ACC112 (cell line): ENCODE measurements around the gene KCNJ10.
A peak's percentile ranks its signal among the peaks of the same experiment; 100 is the strongest.

Experiments
- H2AFZ ChIP-seq: fragments of 200-600 bp; sonication (generic); one replicate; pipeline ENCODE4 v1.6.0; 2017; ENCODE audit warnings: antibody characterized with exemption, low read length; ENCODE audit not compliant: unreplicated experiment
- H3K27ac ChIP-seq: fragments of 200-600 bp; sonication (generic); 2 replicates; pipeline ENCODE4 v1.5.1; 2014; ENCODE audit warnings: low read depth, mild to moderate bottlenecking, antibody characterized with exemption, low read length, moderate library complexity
- H3K27me3 ChIP-seq: fragments of 200-600 bp; sonication (generic); 2 replicates; pipeline ENCODE4 v1.6.1; 2014; ENCODE audit warnings: mild to moderate bottlenecking, antibody characterized with exemption, low read length, moderate library complexity, mixed read lengths; ENCODE audit not compliant: insufficient read depth
- H3K36me3 ChIP-seq: fragments of 200-600 bp; sonication (generic); 2 replicates; pipeline ENCODE4 v1.6.1; 2016; ENCODE audit warnings: mild to moderate bottlenecking, antibody characterized with exemption, low read length, moderate library complexity, mixed read lengths; ENCODE audit not compliant: insufficient read depth
- H3K4me1 ChIP-seq: fragments of 200-600 bp; sonication (generic); one replicate; pipeline ENCODE4 v1.6.1; 2016; ENCODE audit warnings: low read length, mixed read lengths; ENCODE audit not compliant: insufficient read depth, unreplicated experiment, control insufficient read depth
- H3K4me3 ChIP-seq: fragments of 200-600 bp; sonication (generic); 2 replicates; pipeline ENCODE4 v1.5.1; 2014; ENCODE audit warnings: mild to moderate bottlenecking, low read depth, low read length
- H3K79me2 ChIP-seq: fragments of 200-600 bp; sonication (generic); one replicate; pipeline ENCODE4 v1.6.0; 2016; ENCODE audit warnings: low read length; ENCODE audit not compliant: control insufficient read depth, unreplicated experiment, insufficient read depth

KCNJ10 gene

DNA sequence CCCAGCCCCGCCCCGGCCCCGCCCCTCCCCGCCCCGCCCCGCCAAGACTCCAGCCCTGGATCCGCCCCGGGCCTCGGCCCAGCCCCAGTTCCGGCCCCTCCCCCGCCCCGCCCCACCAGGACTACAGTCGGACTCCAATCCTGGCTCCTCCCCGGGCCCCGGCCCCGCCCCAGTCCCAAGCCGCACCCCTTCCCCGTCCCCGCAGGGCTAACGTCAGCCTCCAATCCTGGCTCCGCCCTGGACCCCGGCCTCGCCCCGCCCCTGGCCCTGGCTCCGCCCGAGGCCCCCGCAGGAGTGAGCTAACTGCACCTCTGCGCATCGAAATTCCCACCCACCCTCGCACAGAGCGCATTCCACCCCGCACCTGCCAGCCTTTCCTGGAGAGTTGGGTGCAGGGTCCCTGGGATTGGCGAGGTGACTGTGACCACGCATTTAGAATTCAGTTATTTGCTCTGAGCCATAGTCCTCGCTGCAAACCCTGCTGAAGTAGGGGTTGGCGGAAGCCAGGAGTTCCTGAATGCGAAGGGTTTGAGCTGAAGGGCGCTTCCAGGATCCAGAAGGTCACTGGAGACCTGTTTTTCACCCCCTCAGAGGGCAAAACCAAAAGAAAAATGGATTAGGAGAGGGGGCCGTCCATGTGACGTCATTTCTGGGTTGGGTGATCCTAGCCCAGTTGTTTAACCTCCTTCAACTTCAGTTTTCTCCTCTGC is 29.0 kb upstream of the KCNJ10 start:
- Histone ChIP-seq H2AFZ (peak overlapping the region; percentile 99), H3K27ac (no peak overlapping the region), H3K79me2 (no peaks in the 10 kb centered on the region), H3K4me3 (peak overlapping the region; percentile 89), H3K4me1 (peaks cover 11% of the 10 kb centered on the region), H3K36me3 (no peaks in the 10 kb centered on the region), H3K27me3 (no peaks in the 10 kb centered on the region)

DNA sequence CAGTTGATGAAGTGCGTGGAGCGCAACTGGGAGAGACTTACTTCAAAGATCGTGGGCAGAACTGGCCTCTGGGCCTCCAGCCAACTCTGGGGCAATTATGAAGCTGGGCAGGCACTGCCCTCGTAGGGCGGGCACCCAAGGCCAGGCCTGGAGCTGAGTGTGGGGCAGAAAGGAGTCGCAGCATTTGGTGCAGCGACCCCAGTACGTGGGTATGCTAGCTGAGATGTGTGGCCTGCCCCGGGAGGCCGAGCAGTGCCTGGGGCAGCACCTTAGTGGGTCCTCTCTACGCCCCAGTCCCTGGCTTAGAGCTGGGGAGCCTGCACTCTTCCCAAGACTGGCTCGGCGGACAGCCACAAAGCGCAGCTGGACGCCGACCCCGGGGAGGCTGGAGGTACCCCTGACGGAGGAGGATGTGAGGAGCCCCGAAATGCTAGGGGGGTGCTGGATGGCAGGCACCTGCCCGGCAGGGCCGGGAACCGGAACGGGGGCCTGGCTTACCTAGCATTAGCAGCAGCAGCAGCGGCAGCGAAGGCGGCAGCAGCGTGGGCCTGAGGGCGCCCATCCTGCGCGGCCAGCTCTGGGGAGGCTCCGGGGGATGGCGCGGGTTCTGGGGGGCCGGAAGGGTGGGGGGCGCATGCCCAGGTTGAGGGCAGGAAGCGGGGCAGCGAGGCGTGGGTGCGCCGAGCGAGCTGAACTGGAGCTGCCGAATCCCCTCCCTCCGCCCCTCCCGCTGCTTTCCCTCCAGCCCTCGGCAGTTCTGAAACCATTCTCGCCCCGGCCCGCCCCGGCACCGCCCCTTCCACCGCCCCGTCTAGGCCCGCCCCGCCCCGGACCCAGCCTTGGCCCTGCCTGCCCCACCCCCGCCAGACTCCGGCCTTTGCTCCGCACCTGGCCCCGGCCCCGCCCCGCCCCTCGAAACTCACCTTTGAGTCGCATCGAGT is 28.2 kb upstream of the KCNJ10 start, which contains the start of gene IGSF8:
Gene IGSF8, minus strand, starts transcription at position 709 of the 941 bp plus-strand sequence. Its CDS starts 147 bp downstream, at position 562.
- Histone ChIP-seq H2AFZ (peak within 1 kb of the TSS; percentile 99), H3K4me3 (peak within 1 kb of the TSS; percentile 89), H3K79me2 (no peaks in the 10 kb centered on the region), H3K36me3 (no peaks in the 10 kb centered on the region), H3K27me3 (no peaks in the 10 kb centered on the region), H3K4me1 (peaks cover 11% of the 10 kb centered on the region), H3K27ac (no peak within 1 kb of the TSS)

DNA sequence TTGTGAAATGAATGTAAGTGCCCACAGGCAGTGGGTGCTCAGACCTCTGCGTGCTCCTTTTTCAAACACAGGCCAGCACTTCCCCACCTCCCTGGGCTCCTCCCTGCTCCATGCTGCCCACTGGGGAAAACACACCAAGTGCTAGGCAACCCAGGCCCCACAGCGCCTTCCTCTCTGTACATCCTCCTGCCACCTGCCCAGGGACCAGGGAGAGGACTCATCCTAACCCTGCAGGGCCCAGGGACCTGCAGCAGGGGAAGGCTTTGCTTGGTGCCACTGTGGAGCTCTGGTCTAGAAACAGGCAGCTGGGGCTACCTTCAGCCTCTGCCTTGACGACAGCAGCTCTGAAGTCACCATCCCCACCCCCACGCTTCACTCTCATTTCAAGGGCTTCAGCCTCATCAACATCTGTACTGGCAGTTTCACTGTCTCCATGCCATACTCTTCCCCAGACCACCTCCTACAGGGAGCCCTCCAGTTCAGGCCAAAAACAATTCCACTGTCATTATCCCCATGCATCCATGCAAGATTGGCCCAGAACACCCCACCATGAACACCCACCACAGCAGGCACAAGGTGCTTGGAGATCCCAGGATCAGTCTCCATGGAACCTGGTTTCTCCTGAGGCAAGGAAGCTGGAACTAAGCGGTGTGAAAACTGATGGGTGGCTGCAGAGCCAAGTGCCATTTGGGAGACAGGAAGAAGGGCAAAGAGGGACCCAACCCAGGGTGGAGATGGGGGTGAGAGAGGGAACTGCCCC is 27.4 kb upstream of the KCNJ10 start:
- no peaks in the 10 kb centered on the region for H3K36me3 ChIP-seq
- no peaks in the 10 kb centered on the region for H3K27me3 ChIP-seq
- H3K4me1 ChIP-seq = peaks cover 11% of the 10 kb centered on the region
- H3K79me2 ChIP-seq = no peaks in the 10 kb centered on the region
- H3K4me3 ChIP-seq = peak overlapping the region; percentile 86
- no peak overlapping the region for H2AFZ ChIP-seq
- no peak overlapping the region for H3K27ac ChIP-seq

DNA sequence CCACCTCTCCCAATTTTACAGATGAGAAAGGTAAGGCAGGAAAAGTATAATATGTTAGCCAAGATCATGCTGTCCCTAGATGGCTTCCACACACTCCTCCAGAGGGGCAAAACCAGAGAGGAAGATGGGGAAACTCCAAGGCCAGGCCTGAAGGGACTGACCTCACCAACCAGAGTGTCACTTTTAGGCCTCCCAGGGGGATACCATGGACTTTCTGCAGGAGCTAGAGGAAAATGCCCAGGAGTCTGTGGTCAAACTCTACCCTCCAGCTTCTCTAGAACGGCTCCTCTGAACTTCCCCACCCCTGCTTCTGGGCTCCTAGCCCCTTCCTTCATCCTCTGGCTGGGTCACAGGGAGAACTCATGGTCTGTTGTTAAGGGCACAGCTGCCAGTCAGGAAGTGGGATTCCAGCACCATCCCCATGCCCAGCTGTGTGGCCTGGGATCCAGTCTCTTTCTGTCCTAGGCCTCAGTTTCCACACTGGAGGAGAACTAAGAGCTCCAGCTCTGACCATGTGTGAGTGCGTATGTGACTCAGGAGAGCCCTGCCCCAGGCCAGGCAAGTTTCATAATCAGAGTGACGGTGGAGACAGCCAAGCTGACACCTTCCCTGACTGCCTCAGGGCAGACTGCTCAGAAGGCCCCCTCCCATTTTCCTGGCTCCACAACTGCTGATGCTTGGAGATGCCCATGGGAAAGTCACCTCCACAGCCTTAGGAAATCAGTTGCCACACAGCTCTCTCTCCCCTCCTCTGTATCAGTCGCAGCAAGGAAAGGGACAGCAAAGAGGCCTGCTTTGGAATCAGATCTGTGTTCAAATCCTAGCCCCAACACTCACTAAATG is 26.5 kb upstream of the KCNJ10 start:
- Histone ChIP-seq H3K4me3 (no peak overlapping the region), H2AFZ (no peak overlapping the region)

DNA sequence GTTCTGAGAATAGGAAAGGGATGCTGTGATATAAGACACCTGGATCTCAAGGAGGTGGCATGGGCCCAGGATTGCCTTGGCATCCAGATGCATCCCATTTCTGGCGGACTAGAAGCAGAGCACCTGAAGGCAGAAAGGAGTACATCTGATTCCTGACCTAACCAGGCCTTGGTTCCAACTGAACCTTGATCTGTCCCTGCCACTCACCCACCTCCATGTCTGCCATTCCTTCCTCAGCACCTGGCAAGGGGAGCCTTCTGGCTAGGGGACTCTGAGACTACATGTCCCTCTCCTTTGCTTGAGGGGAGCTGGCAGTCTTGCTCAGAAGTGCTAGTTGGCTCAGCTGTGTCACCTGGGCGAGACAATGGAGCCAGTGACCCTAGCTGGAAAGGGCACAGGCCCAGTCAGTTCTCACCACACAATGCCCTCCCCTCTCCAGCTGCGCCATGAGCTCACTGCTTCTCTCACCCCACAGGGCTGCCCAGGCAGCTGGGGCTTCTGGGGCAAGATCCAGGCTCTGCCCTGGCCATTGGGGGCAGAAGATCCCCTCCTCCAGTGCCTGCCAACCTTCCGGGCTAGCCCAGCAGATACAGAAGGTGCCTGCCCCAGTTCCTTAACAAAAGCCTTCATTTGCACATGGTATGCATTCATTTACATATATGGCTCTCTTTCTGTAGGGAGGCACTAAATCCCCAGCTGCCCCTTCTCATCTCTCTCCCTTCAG is 25.6 kb upstream of the KCNJ10 start:
- Histone ChIP-seq H3K27ac (no peak overlapping the region), H3K27me3 (no peaks in the 10 kb centered on the region), H3K79me2 (no peaks in the 10 kb centered on the region), H3K36me3 (no peaks in the 10 kb centered on the region), H2AFZ (no peak overlapping the region), H3K4me1 (peaks cover 6% of the 10 kb centered on the region), H3K4me3 (no peak overlapping the region)

More for the DNA sequence above, 26.5 kb upstream of the KCNJ10 start:
- Histone ChIP-seq H3K79me2 (no peaks in the 10 kb centered on the region), H3K4me1 (peaks cover 10% of the 10 kb centered on the region), H3K27ac (no peak overlapping the region), H3K27me3 (no peaks in the 10 kb centered on the region), H3K36me3 (no peaks in the 10 kb centered on the region)

DNA sequence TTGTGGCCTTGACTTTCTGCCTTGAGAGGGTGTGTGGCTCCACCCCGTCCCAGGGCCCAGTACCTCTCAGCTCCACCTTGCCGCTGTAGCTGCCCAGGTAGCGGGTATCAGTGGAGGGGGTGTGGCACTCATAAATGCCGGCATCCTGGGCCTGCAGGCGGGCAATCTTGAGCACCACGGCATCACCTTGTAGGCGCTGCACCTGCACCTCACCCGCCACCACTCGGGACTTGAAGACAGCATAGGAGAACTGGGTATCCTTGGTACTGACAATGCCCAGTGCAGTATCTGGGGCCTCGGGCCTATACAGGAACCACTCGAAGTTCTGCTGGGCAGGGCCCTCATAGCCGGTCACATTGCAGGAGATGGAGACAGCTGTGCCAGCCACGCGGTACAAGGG is 24.8 kb upstream of the KCNJ10 start:
- Histone ChIP-seq H3K27ac (no peak overlapping the region), H3K36me3 (no peaks in the 10 kb centered on the region), H3K27me3 (no peaks in the 10 kb centered on the region), H2AFZ (no peak overlapping the region), H3K4me3 (no peak overlapping the region), H3K79me2 (no peaks in the 10 kb centered on the region), H3K4me1 (peaks cover 6% of the 10 kb centered on the region)

DNA sequence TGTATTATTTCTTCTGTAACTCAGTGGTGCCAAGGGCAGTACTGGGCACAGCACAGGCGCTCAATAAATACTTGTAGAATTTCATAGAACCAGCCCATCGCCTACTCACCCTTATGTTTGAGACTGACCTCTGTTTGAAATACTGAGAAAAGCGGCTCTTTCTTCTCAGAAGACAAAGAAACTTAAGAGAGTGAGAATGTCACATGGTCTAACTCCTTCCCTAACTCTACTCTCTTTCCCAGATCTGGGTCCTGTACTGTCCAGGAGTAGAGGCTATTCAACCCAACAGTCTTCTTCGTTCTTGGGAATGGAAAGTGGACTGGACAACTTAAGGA is 24.3 kb upstream of the KCNJ10 start:
- no peak overlapping the region for H3K27ac ChIP-seq
- no peaks in the 10 kb centered on the region for H3K27me3 ChIP-seq
- no peaks in the 10 kb centered on the region for H3K36me3 ChIP-seq
- H3K4me3 ChIP-seq = no peak overlapping the region
- no peak overlapping the region for H2AFZ ChIP-seq
- H3K4me1 ChIP-seq = peaks cover 6% of the 10 kb centered on the region
- H3K79me2 ChIP-seq = no peaks in the 10 kb centered on the region

DNA sequence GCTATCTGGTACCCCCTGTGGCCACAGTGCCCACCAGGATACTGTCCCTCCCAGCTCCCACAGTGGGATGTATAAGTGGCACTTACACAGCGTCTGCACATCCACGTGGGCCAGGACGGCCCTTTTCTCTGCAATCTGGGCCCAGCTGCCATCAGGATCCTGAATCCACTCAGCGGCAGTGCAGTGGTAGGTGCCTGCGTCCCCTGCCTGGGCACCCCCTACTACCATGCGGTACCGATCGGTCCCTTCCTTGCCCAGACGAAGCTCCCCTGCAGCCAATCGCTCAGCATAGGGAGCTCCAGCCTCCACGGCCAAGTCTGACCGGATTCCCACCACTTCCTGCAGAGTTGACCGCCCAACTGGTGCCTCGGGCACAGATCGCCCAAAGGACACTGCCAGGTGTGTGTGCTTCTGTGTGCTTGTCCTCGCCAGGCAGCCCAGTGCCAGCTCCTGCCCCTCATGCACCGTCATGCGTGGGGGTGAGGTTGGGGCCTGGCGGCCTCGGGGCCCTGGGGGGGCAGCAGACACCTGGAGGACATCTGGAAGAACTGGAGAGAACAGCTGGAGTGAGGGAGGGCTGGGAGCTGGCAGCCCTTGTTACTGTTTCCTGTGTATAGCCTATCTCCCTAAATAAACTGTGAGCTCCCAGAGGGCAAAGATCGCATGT is 23.8 kb upstream of the KCNJ10 start:
- Histone ChIP-seq H3K27ac (no peak overlapping the region), H3K27me3 (no peaks in the 10 kb centered on the region), H2AFZ (no peak overlapping the region), H3K4me1 (peaks cover 6% of the 10 kb centered on the region), H3K36me3 (no peaks in the 10 kb centered on the region), H3K79me2 (no peaks in the 10 kb centered on the region), H3K4me3 (no peak overlapping the region)

DNA sequence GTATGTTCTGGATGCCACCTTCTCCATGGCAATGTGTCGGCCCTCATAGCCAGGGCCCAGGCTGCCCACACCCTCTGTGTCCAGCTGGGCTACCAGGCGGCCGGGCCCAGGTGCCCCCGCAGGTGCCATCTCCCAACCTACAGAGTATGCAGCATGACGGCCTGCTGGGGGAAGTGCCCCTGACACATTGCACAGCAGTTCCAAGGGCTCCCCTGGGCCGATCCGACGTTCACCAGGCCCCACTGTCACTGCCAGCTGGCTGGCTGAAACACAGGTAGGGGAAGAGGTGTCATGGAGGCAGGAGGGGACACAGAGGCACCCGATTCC is 23.1 kb upstream of the KCNJ10 start:
- H3K36me3 ChIP-seq = no peaks in the 10 kb centered on the region
- peaks cover 6% of the 10 kb centered on the region for H3K4me1 ChIP-seq
- no peak overlapping the region for H3K27ac ChIP-seq
- H3K27me3 ChIP-seq = no peaks in the 10 kb centered on the region
- no peak overlapping the region for H2AFZ ChIP-seq
- no peak overlapping the region for H3K4me3 ChIP-seq
- H3K79me2 ChIP-seq = no peaks in the 10 kb centered on the region
